Stimulated activated CD4-positive, alpha-beta T cell treated with anti-CD3 and anti-CD28 coated beads, Interleukin-2, amount 100 ng/mL, for 48 hours (primary cell): ENCODE results near the gene MCOLN3.
A peak's percentile ranks its signal among the peaks of the same experiment; 100 is the strongest.
"Not testable (repeated sequence)": the region's sequence is repeated elsewhere in the genome, so short reads cannot be mapped to it uniquely, and the experiment has no call there.

Experiments used
- DNase-seq, 2 donors: peaks; one replicate each; pipeline ENCODE4 v3.0.0-alpha.2; 2020

The MCOLN3 gene

DNA sequence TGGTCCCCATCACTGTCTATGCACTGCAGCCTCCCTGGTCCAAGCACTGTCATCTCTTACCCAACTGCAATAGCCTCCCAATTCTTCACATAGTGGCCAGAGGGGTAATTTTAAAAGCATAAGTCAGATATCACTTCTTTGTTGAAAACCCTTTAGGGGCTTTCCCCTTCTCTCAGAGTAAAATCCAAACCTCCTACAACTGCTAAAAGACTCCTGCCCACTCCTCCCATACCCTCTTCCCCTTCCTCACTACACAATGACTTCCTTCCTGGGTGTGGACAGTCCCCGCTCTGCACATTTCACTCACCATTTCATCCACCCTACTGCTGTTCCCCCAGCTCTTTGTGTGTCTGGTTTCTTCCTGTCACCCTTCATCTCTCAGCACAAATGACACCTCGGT, 59.7 kb downstream of the MCOLN3 start:
- no peak for DNase-seq

DNA sequence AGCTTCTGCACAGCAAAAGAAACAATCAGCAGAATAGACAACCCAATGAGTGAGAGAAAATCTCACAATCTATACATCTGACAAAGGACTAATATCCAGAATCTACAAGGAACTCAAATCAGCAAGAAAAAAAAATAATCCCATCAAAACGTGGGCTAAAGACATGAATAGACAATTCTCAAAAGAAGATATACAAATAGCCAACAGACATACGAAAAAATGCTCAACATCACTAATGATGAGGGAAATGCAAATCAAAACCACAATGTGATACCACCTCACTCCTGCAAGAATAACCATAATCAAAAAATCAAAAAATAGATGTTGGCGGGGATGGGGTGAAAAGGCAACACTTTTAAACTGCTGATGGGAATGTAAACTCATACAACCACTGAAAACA, 61.7 kb downstream of the MCOLN3 start:
- DNase-seq = not testable (repeated sequence)

DNA sequence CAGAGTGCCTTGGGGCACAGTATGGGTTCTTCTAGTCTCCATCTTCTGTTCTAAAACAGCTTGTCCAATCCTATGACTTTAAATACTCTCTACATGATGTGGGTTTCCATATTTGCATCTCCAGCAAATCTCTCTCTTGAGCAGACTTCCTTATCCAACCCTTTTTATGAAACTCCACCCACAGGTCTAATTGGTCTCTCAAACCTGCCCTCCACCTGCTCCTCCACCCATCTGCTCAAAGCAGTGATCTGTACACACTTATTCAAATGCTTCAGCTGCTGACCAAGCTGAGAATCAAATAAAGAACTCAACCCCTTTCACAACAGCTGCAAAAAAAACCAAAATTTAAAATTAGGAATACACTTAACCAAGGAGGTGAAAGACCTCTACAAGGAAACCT, 62.9 kb downstream of the MCOLN3 start:
- DNase-seq = no peak

DNA sequence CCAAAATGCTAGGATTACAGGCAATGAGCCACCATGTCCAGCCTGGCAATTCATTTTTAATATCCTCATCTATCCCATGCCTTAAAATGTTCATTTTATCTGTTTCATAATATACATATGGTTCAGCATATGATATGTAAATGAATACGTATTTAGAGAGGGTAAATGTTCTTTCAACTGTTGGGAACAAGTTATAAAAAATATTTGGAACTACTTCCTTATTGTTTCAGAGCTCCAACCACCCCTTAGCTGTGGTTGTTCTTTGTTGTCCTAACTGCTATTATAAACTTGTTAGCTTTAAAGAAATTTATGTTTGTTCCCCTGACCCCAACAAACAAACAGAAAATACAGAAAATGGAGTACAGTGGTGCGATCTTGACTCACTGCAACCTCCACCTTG, 65.9 kb downstream of the MCOLN3 start:
- no peak for DNase-seq

DNA sequence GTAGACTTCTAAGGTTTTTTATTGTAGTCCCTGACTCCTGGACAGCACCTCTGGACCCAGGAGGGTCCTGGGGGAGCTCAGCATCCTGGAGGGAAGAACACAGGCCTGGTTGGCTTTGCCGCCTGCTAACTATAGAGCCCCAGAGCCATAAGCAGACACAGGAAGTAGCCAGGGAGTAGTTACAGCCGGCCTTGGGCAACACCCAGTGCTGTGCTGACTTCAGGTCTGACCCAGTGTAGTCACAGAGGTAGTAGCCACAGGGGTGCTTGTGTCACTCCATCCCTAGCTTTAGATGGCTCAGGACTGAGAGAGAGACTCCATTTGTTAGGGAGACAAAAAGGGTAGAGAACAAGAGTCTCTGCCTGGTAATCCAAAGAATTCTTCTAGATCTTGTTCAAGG, 73.3 kb downstream of the MCOLN3 start:
- DNase-seq = no peak

DNA sequence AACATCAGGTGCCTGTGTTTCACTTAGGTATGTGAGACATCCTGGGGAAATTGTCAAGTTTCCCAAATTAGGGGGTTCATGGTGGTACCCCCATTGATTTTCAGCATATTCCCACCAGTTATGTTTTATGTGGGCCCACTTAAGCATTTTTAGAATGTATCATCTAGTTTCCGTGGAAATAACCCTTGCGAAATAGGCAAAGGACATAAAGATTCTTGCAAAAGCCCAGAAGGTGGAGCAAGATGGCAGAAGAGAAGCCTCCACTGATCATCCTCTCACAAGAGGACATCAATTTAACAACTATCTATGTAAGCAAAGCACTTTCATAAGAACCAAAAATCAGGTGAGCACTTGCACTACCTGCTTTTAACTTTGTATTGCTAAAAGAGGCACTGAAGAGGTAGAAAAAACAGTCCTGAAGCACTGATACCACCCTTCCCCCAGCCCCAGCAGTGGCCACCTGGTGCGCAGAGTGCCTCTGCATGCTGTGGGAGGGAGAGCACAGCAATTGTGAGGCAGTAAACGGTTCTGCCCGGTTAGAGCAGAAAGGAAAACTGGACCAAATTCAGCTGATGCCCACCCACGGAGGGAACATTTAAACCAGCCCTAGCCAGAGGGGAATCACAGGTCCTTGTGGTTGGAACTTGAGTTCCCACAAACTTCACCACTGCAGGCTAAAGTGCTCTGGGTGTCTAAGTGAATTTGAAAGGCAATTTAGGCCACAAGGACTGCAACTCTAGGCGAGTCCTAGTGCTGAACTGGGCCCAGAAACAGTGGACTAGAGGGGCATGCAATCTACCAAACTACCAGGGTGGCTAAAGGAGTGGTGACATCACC, 74.6 kb downstream of the MCOLN3 start:
- DNase-seq = no peak

DNA sequence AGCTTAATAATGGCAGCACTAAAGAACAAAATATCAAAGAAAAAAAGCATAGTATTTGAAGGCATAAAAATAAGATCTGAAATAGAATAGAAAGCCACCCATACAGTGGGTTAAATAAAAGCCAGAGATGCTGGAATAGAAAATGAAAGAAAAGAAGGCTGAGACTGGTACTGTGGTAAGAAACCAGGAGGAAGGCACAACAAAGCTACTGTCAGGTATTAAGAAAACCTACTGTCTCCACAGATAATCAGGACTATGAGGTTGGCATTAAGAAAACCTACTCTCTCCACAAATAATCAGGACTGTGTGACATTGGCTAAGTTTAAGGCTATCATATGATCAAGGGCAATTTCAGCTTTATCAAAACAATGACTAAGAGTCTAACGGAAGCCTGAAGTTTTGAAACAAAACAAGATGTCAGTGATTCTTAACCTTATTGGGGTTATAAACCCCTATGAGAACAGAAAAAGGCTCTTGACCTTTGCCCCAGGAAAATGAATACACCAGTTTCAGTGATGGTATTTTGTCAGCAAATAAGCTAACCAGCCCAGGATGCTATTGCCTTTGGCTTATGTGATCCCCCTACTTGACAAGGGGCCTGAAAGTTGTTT, 75.8 kb downstream of the MCOLN3 start:
- DNase-seq = no peak

DNA sequence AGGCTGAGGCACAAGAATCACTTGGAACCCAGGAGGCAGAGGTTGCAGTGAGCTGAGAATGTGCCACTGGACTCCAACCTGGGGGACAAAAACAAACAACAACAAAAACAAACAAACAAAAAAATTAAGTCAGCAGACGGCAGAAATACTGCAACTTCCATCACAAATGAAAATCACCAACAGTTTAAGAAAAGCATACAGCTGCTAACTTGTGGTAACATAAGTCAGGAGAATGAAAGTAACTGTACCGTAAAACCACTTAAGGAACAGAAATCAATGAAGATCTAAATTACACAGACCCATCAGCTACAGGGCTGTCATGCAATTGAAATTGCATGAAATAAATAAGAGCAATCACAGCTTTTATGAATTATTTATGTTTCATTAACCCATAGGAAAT, 76.3 kb downstream of the MCOLN3 start:
- no peak for DNase-seq

DNA sequence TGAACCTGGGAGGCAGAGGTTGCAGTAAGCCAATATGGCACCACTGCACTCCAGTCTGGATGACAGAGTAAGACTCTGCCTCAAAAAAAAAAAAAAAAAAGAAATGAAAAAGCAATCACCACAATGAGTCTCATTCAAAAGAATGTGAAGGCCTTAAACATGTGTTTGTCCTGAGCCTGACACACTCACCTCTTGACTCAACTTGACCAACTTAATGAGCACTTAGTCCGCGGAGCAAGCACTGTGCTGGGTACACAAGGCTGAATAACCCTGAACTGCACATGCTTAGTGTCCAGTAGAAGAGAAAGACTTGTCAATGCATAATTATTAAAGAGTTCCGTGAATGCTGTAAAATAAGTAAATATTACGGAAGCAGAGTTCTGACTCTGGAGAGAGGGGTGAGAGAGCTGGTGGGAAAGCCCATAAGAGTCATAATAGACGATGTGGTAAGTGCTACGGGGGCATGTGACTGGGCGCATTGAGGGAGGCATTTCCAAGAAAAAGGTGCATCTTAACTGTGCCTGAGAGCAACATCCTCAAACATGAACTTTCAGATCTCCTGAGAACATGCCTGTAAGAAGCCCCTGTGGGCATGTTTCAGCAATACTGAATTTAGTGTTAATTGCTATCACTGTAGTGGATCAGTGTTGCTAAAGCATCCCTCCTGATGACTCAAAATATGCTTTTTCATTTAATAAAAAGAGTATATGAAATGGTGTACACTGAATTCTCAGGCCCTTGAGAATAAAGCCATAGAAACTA, 78.6 kb downstream of the MCOLN3 start:
- DNase-seq = peak; percentile 18 to 24

DNA sequence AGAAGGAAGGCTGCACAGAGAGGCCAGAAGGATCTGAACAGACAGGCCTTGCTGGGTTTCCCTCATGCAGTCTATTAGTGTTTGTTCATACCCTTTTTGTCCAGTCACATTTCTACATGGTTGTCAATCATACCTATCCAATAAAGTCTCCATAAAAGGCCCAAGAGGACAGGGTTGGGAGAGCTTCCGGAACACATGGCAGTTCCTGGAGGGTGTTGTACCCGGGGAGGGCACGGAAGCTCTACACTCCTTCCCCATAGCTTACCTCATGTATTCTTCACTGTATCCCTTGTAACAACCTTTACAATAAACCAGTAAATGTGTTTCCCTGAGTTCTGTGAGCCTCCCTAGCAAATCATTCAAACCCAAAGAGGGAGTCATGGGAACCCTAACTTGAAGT, 79.4 kb downstream of the MCOLN3 start:
- DNase-seq = no peak

DNA sequence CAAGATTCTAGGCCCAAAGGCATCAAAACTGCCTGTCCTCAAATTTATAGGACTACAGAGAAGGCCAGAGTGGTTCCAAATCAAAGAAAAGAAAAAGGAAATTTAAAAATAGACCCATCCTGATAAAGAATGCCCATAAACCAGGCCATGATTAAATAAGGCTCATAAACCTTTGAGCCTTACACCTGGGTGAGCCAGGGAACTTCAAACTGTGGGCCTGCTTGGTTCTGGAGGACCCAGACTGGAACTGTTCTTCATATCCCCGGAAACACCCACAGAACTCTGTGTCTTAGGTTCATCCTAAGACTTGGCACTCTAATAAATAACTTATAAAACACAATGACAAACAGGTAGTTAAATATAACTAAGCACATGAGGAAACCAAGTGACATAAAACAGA, 80.2 kb downstream of the MCOLN3 start:
- DNase-seq = no peak
